Neutrophil (primary cell): ENCODE results near the gene CC2D1A.

Experiments
- H3K27ac ChIP-seq: fragments of 200-600 bp; sonication (generic); 2 replicates; pipeline ENCODE4 v1.5.1; 2016; ENCODE audit warnings: mild to moderate bottlenecking, moderate library complexity
- H3K27me3 ChIP-seq: fragments of 200-600 bp; sonication (generic); 2 replicates; pipeline ENCODE4 v1.6.0; 2016; ENCODE audit warnings: mild to moderate bottlenecking
- H3K36me3 ChIP-seq: fragments of 200-600 bp; sonication (generic); 2 replicates; pipeline ENCODE4 v1.5.1; 2017
- H3K4me1 ChIP-seq, 2 experiments: fragments of 200-600 bp in 1 of 2; sonication (generic) in 1 of 2; 1 replicate in 1 of 2; 2 replicates in 1 of 2; pipeline versions ENCODE4 v1.5.1 to v1.6.1; 2013 to 2016; ENCODE audit warnings: low read depth in 1 of 2, low read length in 1 of 2, mild to moderate bottlenecking in 1 of 2, moderate library complexity in 1 of 2; ENCODE audit not compliant: control insufficient read depth in 1 of 2, insufficient read depth in 1 of 2
- H3K4me3 ChIP-seq, 2 experiments: fragments of 200-600 bp in 1 of 2; sonication (generic) in 1 of 2; 1 replicate in 1 of 2; 2 replicates in 1 of 2; pipeline ENCODE4 v1.5.1; 2013 to 2016; ENCODE audit warnings: low read depth in 1 of 2, low read length in 1 of 2, mild to moderate bottlenecking in 1 of 2, moderate library complexity in 1 of 2
- H3K9me3 ChIP-seq: fragments of 200-600 bp; sonication (generic); 2 replicates; pipeline ENCODE4 v1.5.1; 2016
- TF ChIP-seq, protein P1 (sequence below): fragments of 200-600 bp; sonication (generic); IDR thresholded peaks from 2 replicates; pipeline ENCODE4 v1.5.1; 2016; ENCODE audit warnings: antibody characterized with exemption

CC2D1A gene

GRCh38 chr19:13883516-13884064 lies 22.4 kb upstream of the CC2D1A start:
- no peak overlapping the region for H3K27ac ChIP-seq
- TF ChIP-seq, protein P1, sequence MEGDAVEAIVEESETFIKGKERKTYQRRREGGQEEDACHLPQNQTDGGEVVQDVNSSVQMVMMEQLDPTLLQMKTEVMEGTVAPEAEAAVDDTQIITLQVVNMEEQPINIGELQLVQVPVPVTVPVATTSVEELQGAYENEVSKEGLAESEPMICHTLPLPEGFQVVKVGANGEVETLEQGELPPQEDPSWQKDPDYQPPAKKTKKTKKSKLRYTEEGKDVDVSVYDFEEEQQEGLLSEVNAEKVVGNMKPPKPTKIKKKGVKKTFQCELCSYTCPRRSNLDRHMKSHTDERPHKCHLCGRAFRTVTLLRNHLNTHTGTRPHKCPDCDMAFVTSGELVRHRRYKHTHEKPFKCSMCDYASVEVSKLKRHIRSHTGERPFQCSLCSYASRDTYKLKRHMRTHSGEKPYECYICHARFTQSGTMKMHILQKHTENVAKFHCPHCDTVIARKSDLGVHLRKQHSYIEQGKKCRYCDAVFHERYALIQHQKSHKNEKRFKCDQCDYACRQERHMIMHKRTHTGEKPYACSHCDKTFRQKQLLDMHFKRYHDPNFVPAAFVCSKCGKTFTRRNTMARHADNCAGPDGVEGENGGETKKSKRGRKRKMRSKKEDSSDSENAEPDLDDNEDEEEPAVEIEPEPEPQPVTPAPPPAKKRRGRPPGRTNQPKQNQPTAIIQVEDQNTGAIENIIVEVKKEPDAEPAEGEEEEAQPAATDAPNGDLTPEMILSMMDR: no peak
- H3K27me3 ChIP-seq: peaks cover 20% of the 10 kb centered on the region
- no peak overlapping the region for H3K4me3 ChIP-seq
- H3K9me3 ChIP-seq: no peaks in the 10 kb centered on the region
- no peaks in the 10 kb centered on the region for H3K36me3 ChIP-seq
- H3K4me1 ChIP-seq: peaks cover 35 to 36% of the 10 kb centered on the region in 2 experiments

GRCh38 chr19:13884726-13885591 lies 21.0 kb upstream of the CC2D1A start:
- Histone ChIP-seq H3K4me1 (peaks cover 29% of the 10 kb centered on the region in 2 experiments), H3K27ac (no peak overlapping the region)
- TF ChIP-seq, protein P1: no peak

DNA sequence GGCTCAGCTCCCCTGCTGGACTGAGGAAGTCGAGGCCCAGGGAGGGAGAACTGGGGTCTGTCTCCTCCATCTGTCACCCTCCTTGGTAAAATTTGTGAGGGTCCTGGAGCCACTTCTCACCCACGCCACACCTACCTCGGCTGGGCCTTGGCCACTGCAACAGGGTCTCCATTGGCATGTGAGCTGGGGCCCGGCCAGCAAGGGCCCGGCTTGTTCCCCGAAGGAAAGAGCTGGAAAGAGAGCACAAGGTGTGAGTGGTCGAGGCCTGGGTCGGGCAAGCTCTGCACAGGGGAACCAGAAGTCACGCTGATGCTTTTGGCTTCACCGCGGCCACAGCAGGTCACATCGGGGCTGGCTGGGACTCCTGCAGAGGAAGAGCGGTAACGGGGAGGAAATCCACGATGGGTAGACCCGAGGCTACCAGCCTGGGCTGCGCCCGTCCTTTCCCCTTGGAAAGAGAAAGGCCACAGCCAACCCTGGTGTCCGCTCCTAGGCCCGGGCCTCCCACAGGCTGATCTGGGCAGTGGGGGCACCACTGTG lies 20.1 kb upstream of the CC2D1A start:
- Histone ChIP-seq H3K4me3 (no peak overlapping the region), H3K27me3 (peaks cover 19% of the 10 kb centered on the region), H3K27ac (no peak overlapping the region), H3K9me3 (no peaks in the 10 kb centered on the region), H3K36me3 (no peaks in the 10 kb centered on the region), H3K4me1 (peaks cover 19 to 20% of the 10 kb centered on the region in 2 experiments)
- TF ChIP-seq, protein P1: no peak

More at GRCh38 chr19:13884726-13885591, 21.0 kb upstream of the CC2D1A start:
- no peaks in the 10 kb centered on the region for H3K36me3 ChIP-seq
- no peak overlapping the region for H3K4me3 ChIP-seq
- H3K27me3 ChIP-seq: peaks cover 20% of the 10 kb centered on the region
- no peaks in the 10 kb centered on the region for H3K9me3 ChIP-seq

DNA sequence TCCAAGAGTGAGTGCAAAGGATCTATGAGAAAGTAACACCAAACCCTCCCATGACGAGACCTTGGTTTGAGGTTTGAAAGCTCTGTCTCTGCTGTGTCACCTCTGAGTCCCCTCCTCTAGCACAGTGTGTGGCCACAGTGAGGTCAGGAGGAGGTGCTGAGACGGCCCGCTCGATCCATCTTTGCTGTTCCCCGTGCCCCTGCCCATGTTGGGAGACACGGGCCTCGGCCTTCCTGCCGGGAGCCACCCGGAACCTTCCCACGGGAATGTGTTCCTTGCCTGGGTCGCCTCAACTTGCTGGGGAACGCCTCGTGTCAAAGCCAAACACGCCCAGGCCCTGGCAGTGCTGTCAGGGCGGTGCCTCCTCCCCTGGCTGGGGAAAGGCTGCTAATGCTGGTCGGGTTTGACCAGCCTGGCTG lies 19.0 kb upstream of the CC2D1A start:
- TF ChIP-seq, protein P1: no peak
- Histone ChIP-seq H3K4me1 (peaks cover 8% of the 10 kb centered on the region in 2 experiments), H3K27me3 (peaks cover 14% of the 10 kb centered on the region), H3K27ac (no peak overlapping the region), H3K9me3 (no peaks in the 10 kb centered on the region), H3K4me3 (no peak overlapping the region), H3K36me3 (no peaks in the 10 kb centered on the region)

DNA sequence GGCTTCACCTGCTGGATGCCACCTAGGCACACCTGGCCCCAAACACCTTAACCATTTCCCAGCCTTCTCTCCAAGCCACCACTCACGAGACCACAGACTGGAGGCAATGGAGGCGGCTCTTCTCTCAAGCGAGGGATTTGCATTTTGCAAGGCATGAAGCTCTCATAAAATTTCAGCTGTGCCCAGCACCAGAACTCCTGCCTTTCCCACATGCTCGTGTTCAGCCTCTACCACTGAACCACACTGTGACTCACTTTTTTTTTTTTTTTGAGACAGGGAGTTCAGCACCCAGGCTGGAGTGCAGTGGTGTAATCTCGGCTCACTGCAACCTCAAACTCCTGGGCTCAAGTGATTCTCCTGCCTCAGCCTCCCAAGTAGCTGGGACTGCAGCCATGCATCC lies 18.5 kb upstream of the CC2D1A start:
- Histone ChIP-seq H3K27me3 (peaks cover 14% of the 10 kb centered on the region), H3K36me3 (no peaks in the 10 kb centered on the region), H3K4me3 (no peak overlapping the region), H3K27ac (no peak overlapping the region), H3K9me3 (no peaks in the 10 kb centered on the region), H3K4me1 (peaks cover 3% of the 10 kb centered on the region in 2 experiments)
- TF ChIP-seq, protein P1: no peak
